Measurements from ENCODE around the gene ADK.

The ADK gene

DNA sequence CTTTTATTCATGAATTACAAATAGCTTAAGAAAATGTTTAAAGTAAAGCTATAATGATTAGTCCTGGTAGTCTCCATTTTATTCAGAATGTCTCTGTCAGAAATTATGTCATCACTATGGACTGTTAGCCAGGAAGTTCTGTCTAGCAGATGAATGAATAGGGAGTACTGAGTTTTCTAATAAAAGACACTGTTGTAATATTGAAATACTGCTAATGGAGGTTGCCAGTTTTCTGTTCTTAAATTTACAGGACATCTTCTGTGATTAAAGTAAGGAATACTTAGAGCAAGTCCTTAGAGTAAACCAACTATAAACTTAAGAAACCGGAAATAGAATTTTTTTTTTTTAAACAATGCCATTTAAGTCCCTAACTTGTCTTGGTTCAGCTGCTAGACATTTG lies 309.8 kb downstream of the ADK start:
- TF ChIP-seq TAF1 (IDR thresholded peaks at IDR 0.05; ENCODE audit: borderline replicate concordance, insufficient read depth, low read length) (no peak), POLR2AphosphoS5 (IDR thresholded peaks at IDR 0.05; ENCODE audit: low read depth, low read length) (no peak), FOXP2 (optimal IDR thresholded peaks at IDR 0.05; ENCODE audit: borderline replicate concordance, extremely low read depth, extremely low read length, insufficient read depth) (no peak), REST (IDR thresholded peaks at IDR 0.05; ENCODE audit: insufficient read depth in 1 of 2, low read depth in 2 of 2, low read length in 2 of 2) (no peak), SIN3A (IDR thresholded peaks at IDR 0.05; ENCODE audit: borderline replicate concordance, insufficient read depth, low read length) (no peak)

GRCh38 chr10:74474022-74474713 lies 323.1 kb downstream of the ADK start:
- no peak for TF ChIP-seq POLR2AphosphoS5 (IDR thresholded peaks at IDR 0.05; ENCODE audit: low read depth, low read length)
- no peak for TF ChIP-seq SIN3A (IDR thresholded peaks at IDR 0.05; ENCODE audit: borderline replicate concordance, insufficient read depth, low read length)
- TF ChIP-seq TAF1 (IDR thresholded peaks at IDR 0.05; ENCODE audit: borderline replicate concordance, insufficient read depth, low read length), result no peak

DNA sequence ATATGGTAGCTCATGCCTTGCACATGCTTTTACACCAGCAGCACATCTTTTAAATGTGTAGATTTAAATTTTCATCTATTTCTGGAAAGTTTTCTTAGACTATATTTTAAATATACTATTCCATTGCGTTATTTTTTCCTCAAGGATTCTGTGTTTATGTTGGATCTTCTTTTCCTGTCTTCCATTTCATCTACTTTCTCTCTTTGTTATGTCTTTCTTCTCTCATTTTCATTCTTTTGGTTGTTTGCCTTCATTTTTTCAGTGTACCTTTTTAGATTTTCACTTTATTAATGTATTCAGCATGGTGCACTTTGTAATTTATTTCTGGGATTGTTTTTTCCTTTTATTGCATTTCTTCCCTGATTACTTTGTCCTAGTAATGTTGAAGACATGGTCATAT lies 329.8 kb downstream of the ADK start:
- TF ChIP-seq SIN3A (IDR thresholded peaks at IDR 0.05; ENCODE audit: borderline replicate concordance, insufficient read depth, low read length), result no peak
- no peak for TF ChIP-seq TAF1 (IDR thresholded peaks at IDR 0.05; ENCODE audit: borderline replicate concordance, insufficient read depth, low read length)
- TF ChIP-seq POLR2AphosphoS5 (IDR thresholded peaks at IDR 0.05; ENCODE audit: low read depth, low read length), result no peak
- TF ChIP-seq FOXP2 (optimal IDR thresholded peaks at IDR 0.05; ENCODE audit: borderline replicate concordance, extremely low read depth, extremely low read length, insufficient read depth), result no peak
- TF ChIP-seq REST (IDR thresholded peaks at IDR 0.05; ENCODE audit: insufficient read depth in 1 of 2, low read depth in 2 of 2, low read length in 2 of 2), result no peak

DNA sequence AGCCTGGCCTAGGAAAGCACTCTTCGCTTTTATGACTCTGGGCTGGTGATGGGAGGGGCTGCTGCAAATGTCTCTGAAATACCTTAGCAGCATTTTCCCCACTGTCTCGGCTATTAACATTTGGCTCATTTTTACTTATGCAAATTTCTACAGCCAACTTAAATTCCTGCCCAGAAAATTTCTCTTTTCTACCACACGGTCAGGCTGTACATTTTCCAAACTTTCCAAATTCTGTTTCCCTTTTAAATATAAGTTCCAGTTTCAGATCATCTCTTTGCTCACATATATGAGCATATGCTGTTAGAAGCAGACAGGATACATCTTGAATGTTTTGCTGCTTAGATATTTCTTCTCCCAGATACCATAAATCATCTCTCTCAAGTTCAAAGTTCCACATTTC lies 332.3 kb downstream of the ADK start:
- TF ChIP-seq POLR2AphosphoS5 (IDR thresholded peaks at IDR 0.05; ENCODE audit: low read depth, low read length) (no peak), SIN3A (IDR thresholded peaks at IDR 0.05; ENCODE audit: borderline replicate concordance, insufficient read depth, low read length) (no peak), TAF1 (IDR thresholded peaks at IDR 0.05; ENCODE audit: borderline replicate concordance, insufficient read depth, low read length) (no peak), FOXP2 (optimal IDR thresholded peaks at IDR 0.05; ENCODE audit: borderline replicate concordance, extremely low read depth, extremely low read length, insufficient read depth) (no peak), REST (IDR thresholded peaks at IDR 0.05; ENCODE audit: insufficient read depth in 1 of 2, low read depth in 2 of 2, low read length in 2 of 2) (no peak)

- TF ChIP-seq SIN3A (IDR thresholded peaks at IDR 0.05; ENCODE audit: borderline replicate concordance, insufficient read depth, low read length) (no peak), TAF1 (IDR thresholded peaks at IDR 0.05; ENCODE audit: borderline replicate concordance, insufficient read depth, low read length) (no peak), REST (IDR thresholded peaks at IDR 0.05; ENCODE audit: insufficient read depth in 1 of 2, low read depth in 2 of 2, low read length in 2 of 2) (no peak), POLR2AphosphoS5 (IDR thresholded peaks at IDR 0.05; ENCODE audit: low read depth, low read length) (no peak), FOXP2 (optimal IDR thresholded peaks at IDR 0.05; ENCODE audit: borderline replicate concordance, extremely low read depth, extremely low read length, insufficient read depth) (no peak)
These were observed 334.3 kb downstream of the ADK start for GRCh38 chr10:74485283-74485682.
